SK-N-SH (cell line): ENCODE results near the gene CTSE. TPM values are rescaled to one million over a fixed set of nuclear protein-coding genes. Genes with fewer than 3 reads are reported as not detected.

Experiments
- CTCF ChIA-PET: fragments of 300-600, 350-600 bp; formaldehyde crosslinking; extraction: SDS; loops from one replicate; lab custom pipeline; 2021; lab: Yijun Ruan, JAX
- POLR2A ChIA-PET: fragments of 350-600 bp; sonication (Branson Sonifier 250); formaldehyde crosslinking; extraction: SDS; loops from one replicate; lab custom pipeline; 2020; ENCODE audit warnings: antibody characterized with exemption, inconsistent platforms; lab: Yijun Ruan, JAX
- DNase-seq: peaks from one replicate; pipeline ENCODE4 v3.0.0; 2012
- H2AFZ ChIP-seq: fragments of 200-600 bp; sonication (generic); 2 replicates; pipeline ENCODE4 v1.8.1; 2016; ENCODE audit warnings: antibody characterized with exemption, mild to moderate bottlenecking, low read depth
- H3F3A ChIP-seq: fragments of 200-600 bp; sonication (generic); replicated peaks from 2 replicates; pipeline ENCODE3; 2016; ENCODE audit warnings: antibody characterized with exemption, mild to moderate bottlenecking; ENCODE audit not compliant: insufficient read depth
- H3K27ac ChIP-seq, 2 experiments: fragments of 200-500 bp in 1 of 2; fragments of 200-600 bp in 1 of 2; sonication (Bioruptor generic) in 1 of 2; sonication (generic), shearing (Covaris generic) in 1 of 2; 2 replicates each; pipeline versions ENCODE4 v1.5.1 to v1.6.1; 2014 to 2016; ENCODE audit warnings: low read depth in 2 of 2, inconsistent platforms in 1 of 2, low read length in 1 of 2, mild to moderate bottlenecking in 1 of 2, mixed read lengths in 1 of 2
- H3K27me3 ChIP-seq: fragments of 200-600 bp; sonication (generic), shearing (Covaris generic); 2 replicates; pipeline ENCODE4 v1.6.1; 2016; ENCODE audit warnings: mixed run types; ENCODE audit not compliant: insufficient read depth
- H3K36me3 ChIP-seq, 2 experiments: fragments of 200-500 bp in 1 of 2; fragments of 200-600 bp in 1 of 2; sonication (Bioruptor generic) in 1 of 2; sonication (generic) in 1 of 2; replicated peaks in 1 of 2; 2 replicates each; pipeline versions ENCODE3 to v1.5.1; 2014 to 2016; ENCODE audit warnings: low read length in 1 of 2, mild to moderate bottlenecking in 1 of 2; ENCODE audit not compliant: insufficient read depth in 2 of 2, control insufficient read depth in 1 of 2
- H3K4me1 ChIP-seq, 2 experiments: fragments of 200-500 bp in 1 of 2; fragments of 200-600 bp in 1 of 2; sonication (Bioruptor generic) in 1 of 2; sonication (generic), shearing (Covaris generic) in 1 of 2; 2 replicates each; pipeline versions ENCODE4 v1.5.1 to v1.6.1; 2014 to 2016; ENCODE audit warnings: low read depth in 1 of 2, low read length in 1 of 2, mixed run types in 1 of 2; ENCODE audit not compliant: insufficient read depth in 2 of 2, control insufficient read depth in 1 of 2
- H3K4me2 ChIP-seq: fragments of 200-600 bp; sonication (generic), shearing (Covaris generic); 2 replicates; pipeline ENCODE4 v1.6.1; 2017; ENCODE audit warnings: mixed run types
- H3K4me3 ChIP-seq, 2 experiments: fragments of 200-500 bp in 1 of 2; fragments of 200-600 bp in 1 of 2; sonication (Bioruptor generic) in 1 of 2; sonication (generic), shearing (Covaris generic) in 1 of 2; 2 replicates each; pipeline versions ENCODE4 v1.5.1 to v1.8.1; 2014 to 2016; ENCODE audit warnings: low read depth in 2 of 2, inconsistent platforms in 1 of 2, low read length in 1 of 2, mild to moderate bottlenecking in 1 of 2, mixed read lengths in 1 of 2, moderate library complexity in 1 of 2
- H3K79me2 ChIP-seq: fragments of 200-600 bp; sonication (generic); 2 replicates; pipeline ENCODE4 v1.8.1; 2017; ENCODE audit warnings: mild to moderate bottlenecking; ENCODE audit not compliant: insufficient read depth
- H3K9ac ChIP-seq: fragments of 200-600 bp; sonication (generic); 2 replicates; pipeline ENCODE4 v1.6.1; 2017; ENCODE audit warnings: mixed run types
- H3K9me2 ChIP-seq: fragments of 200-600 bp; sonication (generic); 2 replicates; pipeline ENCODE4 v1.6.1; 2017; ENCODE audit warnings: mixed run types
- H3K9me3 ChIP-seq: fragments of 200-600 bp; sonication (generic); 2 replicates; pipeline ENCODE4 v1.6.1; 2017; ENCODE audit warnings: mixed run types, mild to moderate bottlenecking, moderate library complexity
- H4K20me1 ChIP-seq: fragments of 200-600 bp; sonication (generic); 2 replicates; pipeline ENCODE4 v1.6.1; 2017; ENCODE audit warnings: mild to moderate bottlenecking, mixed run types; ENCODE audit not compliant: insufficient read depth
- CTCF ChIP-seq: fragments of 200-600 bp; sonication (generic); IDR thresholded peaks from 2 replicates; pipeline ENCODE4 v1.6.1; 2017; ENCODE audit warnings: antibody characterized with exemption, mild to moderate bottlenecking, moderate library complexity
- ELF1 ChIP-seq: IDR thresholded peaks from 2 replicates; pipeline ENCODE4 v1.4.0; 2012
- EP300 ChIP-seq, 2 experiments: IDR thresholded peaks; 2 replicates each; pipeline versions ENCODE4 v1.4.0 to v1.6.1; 2012; ENCODE audit warnings: borderline replicate concordance in 1 of 2, low read depth in 1 of 2, low read length in 1 of 2
- FOSL2 ChIP-seq: IDR thresholded peaks from 2 replicates; pipeline ENCODE4 v1.4.0; 2012; ENCODE audit warnings: low read depth, mild to moderate bottlenecking, moderate library complexity, borderline replicate concordance
- FOXJ3 ChIP-seq: sonication (generic); formaldehyde crosslinking; IDR thresholded peaks from 2 replicates; pipeline ENCODE4 v1.5.1; 2020; ENCODE audit warnings: mild to moderate bottlenecking, missing genetic modification reagents
- FOXM1 ChIP-seq: IDR thresholded peaks from 2 replicates; pipeline ENCODE4 v1.4.0; 2012; ENCODE audit warnings: low read depth, mild to moderate bottlenecking
- IRF3 ChIP-seq: fragments of 150-350 bp; IDR thresholded peaks from 2 replicates; pipeline ENCODE4 v1.6.1; 2016; ENCODE audit warnings: mild to moderate bottlenecking, low read depth, low read length
- RAD21 ChIP-seq: IDR thresholded peaks from 2 replicates; pipeline ENCODE4 v1.6.1; 2012; ENCODE audit warnings: mild to moderate bottlenecking, low read length
- RCOR1 ChIP-seq: fragments of 150-350 bp; IDR thresholded peaks from 2 replicates; pipeline ENCODE4 v1.6.1; 2017; ENCODE audit warnings: antibody characterized with exemption, low read length
- SIN3A ChIP-seq: IDR thresholded peaks from 2 replicates; pipeline ENCODE4 v1.6.1; 2012; ENCODE audit warnings: low read depth, mild to moderate bottlenecking, low read length, moderate library complexity, borderline replicate concordance
- TAF1 ChIP-seq: IDR thresholded peaks from 2 replicates; pipeline ENCODE4 v1.6.1; 2012; ENCODE audit warnings: low read depth, mild to moderate bottlenecking, low read length, moderate library complexity, borderline replicate concordance
- YY1 ChIP-seq: IDR thresholded peaks from 2 replicates; pipeline ENCODE4 v1.4.0; 2012; ENCODE audit warnings: low read depth, mild to moderate bottlenecking
- WGBS: methylation state at CpG from one replicate; pipeline ENCODE4 v1.1.6; 2017; ENCODE audit warnings: low lambda C conversion rate; 5-methylcytosine and 5-hydroxymethylcytosine counted together
- polyA plus RNA-seq, 3 experiments: library from polyadenylated mRNA; depleted of rRNA; stranded (reverse); fragments of >200 nt; gene quantifications; 2 replicates each; pipeline ENCODE4 v1.2.3, GENCODE V29; 2012

Gene CTSE
- polyA plus RNA-seq, 1 of the 3 experiments (the other 2 are of a cell fraction), result not detected

- TF ChIP-seq FOSL2, result no peak
- no peak for TF ChIP-seq RCOR1
These were observed 929 bp downstream of the CTSE start (continued) for GRCh38 chr1:206022766-206023165.

GRCh38 chr1:206021626-206022365 lies 1.9 kb downstream of the CTSE start:
- H3K9ac ChIP-seq, result no peak overlapping the region
- DNase-seq, result no peak
- no peak overlapping the region; the same call in 1 of the 2 replicates for H2AFZ ChIP-seq
- TF ChIP-seq EP300 (IDR thresholded peaks at IDR 0.05; ENCODE audit: borderline replicate concordance in 1 of 2, low read depth in 1 of 2, low read length in 1 of 2) (no peak), TAF1 (no peak), FOXJ3 (CRISPR knock-in tag) (no peak), ELF1 (no peak), IRF3 (no peak), SIN3A (no peak), CTCF (no peak), RAD21 (no peak), FOXM1 (no peak), YY1 (no peak)
- H3K27ac ChIP-seq, result no peak overlapping the region
- H3K9me2 ChIP-seq, result no peaks in the 10 kb centered on the region
- H3K36me3 ChIP-seq, result no peaks in the 10 kb centered on the region
- peaks cover 3 to 11% of the 10 kb centered on the region in 2 experiments; a peak in 2 of 4 replicates for H3K4me1 ChIP-seq
- H3K4me3 ChIP-seq, result no peak overlapping the region
- ChIA-PET CTCF (interaction anchor here (0.6 to 2.8 kb wide), 4 partner anchors 8 to 659 kb away, joined by 3 to 15 read pairs (median 7); no protein-coding TSS in a partner anchor), POLR2A (no interaction called here)
- H4K20me1 ChIP-seq, result no peaks in the 10 kb centered on the region
- H3F3A ChIP-seq, result no peaks in the 10 kb centered on the region
- 49% methylated on average over 4 of the region's 4 CpGs for WGBS
- H3K27me3 ChIP-seq, result no peaks in the 10 kb centered on the region; the same call in 1 of the 2 replicates
- no peaks in the 10 kb centered on the region for H3K9me3 ChIP-seq
- no peaks in the 10 kb centered on the region for H3K79me2 ChIP-seq
- H3K4me2 ChIP-seq, result peak overlapping the region; percentile 58
